Measurements from ENCODE around the gene GPAM.
"Not testable (repeated sequence)": the region's sequence is repeated elsewhere in the genome, so short reads cannot be mapped to it uniquely, and the experiment has no call there.

Gene GPAM

DNA sequence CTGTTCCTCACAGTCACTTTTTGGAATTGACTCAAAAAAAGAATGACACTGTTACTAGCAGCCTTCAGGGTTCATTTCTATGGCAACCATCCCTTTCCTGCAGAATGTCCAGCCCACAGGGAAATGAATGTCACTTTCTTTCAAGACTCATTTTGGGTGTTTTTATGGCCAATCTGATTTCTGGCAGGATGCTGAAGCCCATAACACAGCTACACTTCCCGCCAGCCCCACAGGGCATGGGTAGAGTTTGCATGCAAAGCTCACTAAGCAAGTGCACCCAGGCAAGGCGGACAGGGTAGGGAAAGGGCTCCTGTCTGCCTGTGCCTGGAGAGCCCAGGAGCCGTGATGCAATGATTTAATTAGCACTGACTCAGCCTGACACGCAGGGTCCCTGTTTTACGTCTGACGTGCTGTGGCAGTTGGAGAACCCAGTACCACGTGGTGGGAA, 26.1 kb upstream of the GPAM start:
- TF ChIP-seq POLR2A (IDR thresholded peaks at IDR 0.05; ENCODE audit: low read length): no peak
- TF ChIP-seq GATA1 (IDR thresholded peaks at IDR 0.05; ENCODE audit: low read depth, low read length): no peak
- DNase-seq: no peak

GRCh38 chr10:112208997-112209396, 25.4 kb upstream of the GPAM start:
- DNase-seq: no peak
- TF ChIP-seq GATA1 (IDR thresholded peaks at IDR 0.05; ENCODE audit: low read depth, low read length) (no peak), POLR2A (IDR thresholded peaks at IDR 0.05; ENCODE audit: low read length) (no peak)

DNA sequence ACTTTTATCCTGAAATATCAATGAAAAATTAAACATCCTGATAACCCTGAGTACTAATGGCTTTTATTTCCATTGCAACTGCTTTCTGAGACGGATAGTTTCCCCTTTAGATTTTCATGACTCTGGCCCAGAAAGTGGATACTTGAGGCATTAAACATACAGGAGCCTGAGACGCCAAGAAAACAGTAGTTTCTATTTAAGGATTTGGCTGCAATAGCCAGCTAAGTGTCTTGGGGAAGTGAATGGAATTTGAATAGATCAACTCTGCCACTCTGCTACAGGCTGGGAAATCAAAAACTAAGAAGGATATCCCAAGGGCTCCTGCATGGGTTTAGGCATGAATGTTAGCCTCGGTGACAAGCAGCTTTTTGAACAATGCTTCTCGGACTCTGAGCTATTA, 24.7 kb upstream of the GPAM start:
- no peak for DNase-seq
- TF ChIP-seq POLR2A (IDR thresholded peaks at IDR 0.05; ENCODE audit: low read length) (no peak), GATA1 (IDR thresholded peaks at IDR 0.05; ENCODE audit: low read depth, low read length) (no peak)

DNA sequence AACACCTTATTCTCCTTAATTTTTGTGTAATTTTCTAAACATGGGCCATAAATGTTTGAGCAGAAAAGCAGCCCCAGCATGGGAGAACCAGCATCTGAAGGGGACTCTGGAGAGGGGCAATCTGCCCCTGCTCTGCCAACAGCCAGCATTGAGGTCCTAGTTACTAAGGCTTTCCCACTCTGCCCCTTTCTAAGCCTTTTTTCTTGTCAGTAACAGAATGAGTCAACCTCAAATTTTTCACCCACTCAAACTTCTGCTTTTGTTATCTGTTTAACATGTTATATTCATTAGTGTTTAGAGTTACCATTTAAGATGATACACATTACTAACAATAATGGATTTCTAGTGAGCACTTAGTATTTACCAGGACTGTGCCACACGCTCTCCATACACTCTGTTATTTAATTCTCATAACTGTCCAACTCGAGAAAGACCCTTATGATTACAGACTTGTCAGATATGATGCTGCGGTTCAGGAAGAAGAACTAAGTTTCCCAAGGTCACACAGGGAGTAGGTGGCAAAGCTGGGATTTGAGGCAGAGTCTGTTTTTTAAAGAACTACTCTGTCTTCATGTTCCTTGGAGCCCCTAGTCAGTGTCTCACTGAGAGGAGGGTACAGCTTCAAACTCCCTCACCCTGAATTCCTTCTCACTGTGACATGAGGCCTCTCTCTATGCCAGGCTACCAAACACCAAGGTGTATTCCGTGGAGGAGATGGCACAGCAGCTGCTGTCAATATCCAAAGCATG, 19.9 kb upstream of the GPAM start:
- no peak for TF ChIP-seq POLR2A (IDR thresholded peaks at IDR 0.05; ENCODE audit: low read length)
- TF ChIP-seq GATA1 (IDR thresholded peaks at IDR 0.05; ENCODE audit: low read depth, low read length): no peak
- DNase-seq: no peak

GRCh38 chr10:112202561-112203241, 19.1 kb upstream of the GPAM start:
- no peak for TF ChIP-seq GATA1 (IDR thresholded peaks at IDR 0.05; ENCODE audit: low read depth, low read length)
- TF ChIP-seq POLR2A (IDR thresholded peaks at IDR 0.05; ENCODE audit: low read length): no peak
- no peak for DNase-seq

- no peak for DNase-seq
Observed at GRCh38 chr10:112202076-112202475, 18.5 kb upstream of the GPAM start.

GRCh38 chr10:112201334-112201733, 17.8 kb upstream of the GPAM start:
- TF ChIP-seq GATA1 (IDR thresholded peaks at IDR 0.05; ENCODE audit: low read depth, low read length) (no peak), POLR2A (IDR thresholded peaks at IDR 0.05; ENCODE audit: low read length) (no peak)

More at GRCh38 chr10:112202076-112202475, 18.5 kb upstream of the GPAM start:
- TF ChIP-seq POLR2A (IDR thresholded peaks at IDR 0.05; ENCODE audit: low read length) (no peak), GATA1 (IDR thresholded peaks at IDR 0.05; ENCODE audit: low read depth, low read length) (no peak)

DNA sequence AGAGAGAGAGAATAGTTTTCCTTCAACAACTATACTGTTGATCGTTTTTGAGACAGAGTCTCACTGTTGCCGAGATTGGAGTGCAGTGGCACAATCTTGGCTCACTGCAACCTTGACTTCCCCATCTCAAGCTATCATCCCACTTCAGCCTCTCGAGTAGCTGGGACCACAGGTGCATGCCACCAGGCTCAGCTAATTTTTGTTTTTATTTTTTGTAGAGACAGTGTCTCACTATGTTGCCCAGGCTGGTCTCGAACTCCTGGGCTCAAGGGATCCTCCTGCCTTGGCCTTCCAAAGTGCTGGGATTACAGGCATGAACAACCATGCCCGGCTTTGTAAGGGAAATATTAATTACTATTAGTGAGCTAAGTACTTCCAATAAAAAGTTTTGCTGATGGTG, 16.7 kb upstream of the GPAM start:
- not testable (repeated sequence) for DNase-seq

More at GRCh38 chr10:112201334-112201733, 17.8 kb upstream of the GPAM start:
- no peak for DNase-seq

GRCh38 chr10:112197662-112198061, 14.1 kb upstream of the GPAM start:
- DNase-seq: not testable (repeated sequence)

DNA sequence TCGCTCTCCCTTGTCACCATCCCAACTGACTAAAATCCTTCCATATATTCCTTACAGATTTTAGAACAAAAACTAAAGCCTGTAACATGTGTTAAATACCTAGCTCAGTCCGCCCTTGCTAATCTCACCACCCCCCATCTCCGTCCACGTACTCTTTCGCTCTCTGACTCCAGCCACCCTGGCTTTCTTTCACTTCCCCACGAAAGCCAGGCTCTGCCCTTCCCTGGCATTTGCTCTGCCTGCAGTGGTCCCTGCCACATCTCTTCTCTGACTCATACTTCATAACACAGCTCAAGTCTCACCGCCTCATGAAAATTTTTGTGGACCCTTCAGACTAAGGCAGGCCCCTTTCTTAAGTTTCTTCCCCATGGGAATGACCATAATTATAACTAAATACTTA, 11.7 kb upstream of the GPAM start:
- DNase-seq: no peak
- TF ChIP-seq GATA1 (IDR thresholded peaks at IDR 0.05; ENCODE audit: low read depth, low read length) (no peak), POLR2A (IDR thresholded peaks at IDR 0.05; ENCODE audit: low read length) (no peak)

DNA sequence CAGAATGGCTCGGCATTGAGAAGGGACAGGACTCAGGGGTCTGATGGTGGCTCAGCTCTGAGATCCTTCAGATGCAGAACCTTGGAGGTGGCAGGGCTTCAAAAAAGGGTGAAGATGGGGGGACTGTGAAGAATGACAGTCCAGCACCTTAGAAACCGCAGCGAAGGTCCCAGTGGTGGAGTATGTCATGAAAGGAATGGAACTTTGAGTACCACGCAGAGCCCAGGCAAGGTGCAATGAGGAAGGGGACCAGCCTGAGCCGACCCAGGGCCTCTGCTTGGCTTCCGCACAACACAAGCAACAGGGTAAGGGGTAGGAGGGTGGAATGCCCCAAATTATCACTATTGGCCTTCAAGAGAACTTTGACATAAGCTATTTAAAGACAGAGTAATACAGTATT, 8.2 kb upstream of the GPAM start:
- no peak for DNase-seq
- no peak for TF ChIP-seq GATA1 (IDR thresholded peaks at IDR 0.05; ENCODE audit: low read depth, low read length)

DNA sequence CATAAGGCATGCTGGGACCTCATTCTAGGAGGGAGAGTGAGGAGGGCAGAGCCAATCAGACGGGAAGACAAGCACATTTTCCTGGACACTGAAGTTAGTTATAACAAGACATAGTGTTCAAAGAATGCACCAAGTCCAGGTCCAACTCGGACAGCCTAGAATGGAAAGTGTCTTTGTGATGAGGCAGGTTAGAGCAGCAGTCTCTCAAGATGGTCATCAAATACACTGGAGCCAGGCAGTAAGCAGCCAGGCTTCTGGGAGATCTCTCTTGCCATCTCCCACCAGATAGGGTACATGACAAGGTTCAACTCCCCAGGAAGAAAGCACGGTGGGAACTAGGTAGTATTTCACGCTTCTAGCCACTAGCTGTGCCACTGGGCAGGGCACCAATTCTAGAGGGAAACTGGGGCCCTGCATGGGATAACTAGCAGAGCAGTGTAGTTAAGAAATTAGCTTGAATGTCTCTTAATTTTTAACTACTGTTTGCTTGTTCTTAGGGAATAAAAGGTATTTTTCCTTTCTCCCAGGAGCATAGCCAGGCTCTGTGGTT, 7.6 kb upstream of the GPAM start:
- TF ChIP-seq POLR2A (IDR thresholded peaks at IDR 0.05; ENCODE audit: low read length) (no peak), GATA1 (IDR thresholded peaks at IDR 0.05; ENCODE audit: low read depth, low read length) (no peak)
- DNase-seq: no peak

DNA sequence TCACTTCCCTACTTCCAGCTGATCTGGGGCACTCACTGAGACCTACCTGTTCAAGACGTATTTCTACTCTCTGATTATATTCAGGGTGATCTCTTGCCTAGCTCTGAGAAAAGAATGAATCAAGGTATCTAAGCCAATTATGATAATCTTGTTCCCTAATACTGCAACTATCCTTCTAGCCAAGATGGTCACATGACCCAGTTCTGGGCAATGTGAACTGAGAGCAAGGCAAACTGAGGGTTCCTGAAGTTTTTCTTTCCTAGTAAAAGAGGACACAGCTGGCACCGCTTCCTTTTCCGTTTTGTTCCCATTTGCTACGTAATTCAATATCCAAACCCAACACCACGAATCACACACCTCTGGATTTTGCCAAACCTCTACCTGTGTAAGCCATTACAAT, 5.9 kb upstream of the GPAM start:
- DNase-seq: no peak
- TF ChIP-seq POLR2A (IDR thresholded peaks at IDR 0.05; ENCODE audit: low read length): no peak
- TF ChIP-seq GATA1 (IDR thresholded peaks at IDR 0.05; ENCODE audit: low read depth, low read length): no peak

GRCh38 chr10:112187527-112187926, 4.0 kb upstream of the GPAM start:
- no peak for DNase-seq
- TF ChIP-seq POLR2A (IDR thresholded peaks at IDR 0.05; ENCODE audit: low read length) (no peak), GATA1 (IDR thresholded peaks at IDR 0.05; ENCODE audit: low read depth, low read length) (no peak)

- TF ChIP-seq POLR2A (IDR thresholded peaks at IDR 0.05; ENCODE audit: low read length): no peak
- TF ChIP-seq GATA1 (IDR thresholded peaks at IDR 0.05; ENCODE audit: low read depth, low read length): no peak
- peak in 1 of 2 experiments; percentile 15 for DNase-seq
Observed at GRCh38 chr10:112185959-112186358, 2.4 kb upstream of the GPAM start.
